GM18868 (cell line): Measurements from ENCODE around the gene TEDC1.

Source experiments
- ATAC-seq: cut with Tn5 transposase; IDR thresholded peaks from one replicate; pipeline ENCODE4 v1.9.1; 2021; ENCODE audit warnings: mild to moderate bottlenecking, moderate library complexity; ENCODE audit not compliant: unreplicated experiment

TEDC1 gene

DNA sequence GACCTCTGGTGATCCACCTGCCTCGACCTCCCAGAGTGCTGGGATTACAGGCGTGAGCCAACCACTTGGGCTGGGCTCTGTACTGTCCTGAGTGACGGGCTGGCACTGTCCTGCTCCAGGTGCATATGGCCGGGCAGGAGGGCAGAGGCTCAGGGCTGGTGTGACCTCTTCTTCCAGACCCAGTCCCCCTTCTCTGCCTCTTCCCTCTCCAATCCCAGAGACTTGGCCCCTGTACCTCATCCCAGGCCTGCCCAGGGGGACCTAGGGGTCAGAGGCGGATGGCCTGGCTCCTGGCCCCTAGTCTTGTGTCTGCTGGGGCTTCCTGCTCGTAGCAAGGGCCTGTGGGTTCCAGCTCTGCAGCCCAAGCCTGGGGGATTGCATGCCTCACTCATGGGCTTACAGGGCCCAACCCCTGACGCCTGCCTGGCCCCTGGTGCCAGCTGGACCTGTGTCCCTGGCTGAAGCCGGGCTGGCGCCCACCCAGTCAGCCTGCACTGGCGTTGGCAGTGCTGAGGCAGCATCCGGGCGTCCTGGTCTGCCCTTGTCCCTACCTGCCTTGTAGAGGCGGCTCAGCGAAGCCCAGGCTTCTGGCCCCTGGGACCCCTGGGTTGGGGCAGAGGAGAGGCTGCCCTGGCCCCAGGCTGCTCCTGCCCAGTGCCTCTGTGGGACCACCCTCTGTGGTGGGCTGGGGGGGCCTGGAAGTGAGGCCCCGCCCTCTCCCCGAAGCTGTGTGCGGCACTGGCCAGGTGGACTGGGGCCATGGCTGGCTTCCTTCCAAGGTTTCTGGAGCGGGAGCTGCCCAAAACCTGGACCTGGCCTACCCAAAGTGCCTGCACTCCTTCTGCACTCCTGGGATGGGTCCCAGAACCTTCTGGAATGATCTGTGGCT lies 4.3 kb downstream of the TEDC1 start:
- no peak for ATAC-seq

DNA sequence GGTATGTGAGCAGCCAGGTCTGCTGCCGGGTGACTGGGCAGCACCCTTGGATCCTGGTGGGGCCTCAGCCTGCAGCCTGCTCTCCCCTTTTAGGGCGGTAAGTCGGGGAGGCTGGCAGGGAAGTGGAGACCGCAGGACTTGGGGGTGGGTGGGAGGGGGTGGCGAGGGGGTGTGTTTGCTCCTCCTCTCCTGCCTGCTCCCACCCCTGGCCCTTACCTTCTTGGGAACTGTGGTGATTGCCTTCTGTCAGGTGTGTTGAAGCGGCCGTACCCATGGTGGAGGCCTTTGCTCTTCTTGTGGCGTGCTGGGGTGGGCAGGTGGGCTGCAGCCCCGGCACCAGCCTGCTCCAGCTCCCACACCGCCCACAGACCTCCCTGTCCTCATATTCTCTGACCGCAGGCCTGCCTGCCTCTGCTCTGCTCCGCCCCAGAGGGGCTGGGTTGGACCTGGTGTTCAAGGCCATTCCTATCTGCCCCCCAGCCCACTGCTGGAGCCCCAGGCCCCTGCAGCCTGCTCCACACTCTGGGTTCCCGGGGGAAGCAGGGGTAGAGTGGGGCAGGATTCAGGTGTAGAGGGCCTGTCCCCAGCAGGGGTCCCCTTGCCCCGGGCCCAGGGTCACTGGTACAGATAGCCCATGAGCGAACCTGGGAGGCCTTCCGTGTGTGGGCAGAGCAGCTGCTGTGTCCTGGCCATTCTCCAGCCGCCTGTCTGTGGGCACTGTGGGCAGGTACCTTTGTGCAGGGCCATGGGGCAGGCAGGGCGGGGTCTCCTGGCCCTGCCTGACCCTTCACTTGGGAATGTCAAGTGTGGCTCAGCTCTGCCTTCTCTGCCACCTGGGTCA lies 5.2 kb downstream of the TEDC1 start:
- no peak for ATAC-seq

DNA sequence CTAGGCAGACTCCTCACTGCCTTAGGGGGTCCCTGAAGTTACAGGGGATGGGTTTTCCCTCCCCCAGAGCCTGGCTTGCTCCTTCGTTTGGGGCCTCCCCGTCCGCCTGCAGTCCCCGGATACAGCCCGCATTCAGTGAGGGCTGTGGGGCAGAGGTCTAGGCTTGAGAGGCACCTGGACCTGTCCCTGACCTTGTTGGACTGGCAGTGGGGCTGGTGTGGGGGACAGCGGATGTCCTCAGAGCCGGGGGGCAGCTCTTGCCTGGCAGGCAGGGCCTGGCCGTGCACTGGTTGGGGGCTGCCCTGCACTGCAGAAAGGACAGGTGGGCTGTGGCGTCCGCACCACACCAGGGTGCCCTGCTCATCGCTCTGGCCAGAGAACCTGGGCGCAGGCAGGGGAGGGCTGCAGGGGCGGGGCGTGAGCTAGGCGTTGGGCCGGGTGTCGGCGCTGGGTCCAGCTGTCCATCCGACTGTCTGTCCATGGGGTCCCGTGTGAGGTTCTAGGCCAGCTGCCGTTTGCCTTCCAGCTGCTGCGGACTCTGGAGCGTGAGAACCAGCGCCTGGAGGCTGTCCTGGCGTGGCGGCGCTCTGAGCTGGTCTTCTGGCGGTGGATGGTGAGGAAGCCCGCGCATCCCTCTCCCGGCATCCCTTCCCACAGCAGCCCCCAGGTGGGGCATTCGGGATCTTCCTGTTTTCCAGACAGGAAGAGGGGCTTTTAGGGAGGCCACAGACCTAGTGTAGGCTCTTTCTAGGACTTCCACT lies 6.0 kb downstream of the TEDC1 start:
- ATAC-seq: no peak

DNA sequence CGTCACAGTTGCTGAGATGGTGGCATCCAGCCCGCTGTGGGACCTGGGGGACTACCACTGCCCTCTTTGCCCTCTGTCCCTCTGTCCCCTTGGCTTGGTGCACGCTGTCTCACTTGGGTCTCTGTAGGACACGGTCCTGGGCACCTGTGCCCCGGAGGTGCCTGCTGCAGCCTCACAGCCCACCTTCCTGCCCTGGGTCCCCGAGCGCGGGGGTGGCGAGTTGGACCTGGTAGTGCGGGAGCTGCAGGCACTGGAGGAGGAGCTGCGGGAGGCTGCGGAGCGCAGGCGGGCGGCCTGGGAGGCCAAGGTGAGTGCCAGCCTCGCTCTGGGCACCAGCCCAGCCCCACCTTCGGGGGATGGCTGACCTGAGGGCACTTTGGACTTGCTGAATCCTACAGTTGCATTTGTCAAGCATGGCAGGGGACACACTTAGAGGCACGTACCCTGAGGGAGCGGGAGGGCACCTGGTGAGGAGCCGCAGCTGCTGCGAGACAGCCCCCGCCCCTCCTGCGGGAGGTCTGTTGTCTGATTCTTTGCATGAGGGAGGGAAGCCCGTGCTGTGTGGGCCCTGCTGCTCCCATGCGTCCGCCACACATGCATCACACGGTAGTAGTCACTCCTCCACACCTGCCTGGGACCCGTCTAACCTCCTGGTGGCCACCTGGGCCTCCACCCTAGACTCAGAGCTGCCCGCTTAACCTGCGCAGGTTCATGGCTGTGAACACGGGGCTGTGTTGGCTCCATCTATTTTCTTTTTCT lies 6.8 kb downstream of the TEDC1 start:
- no peak for ATAC-seq

DNA sequence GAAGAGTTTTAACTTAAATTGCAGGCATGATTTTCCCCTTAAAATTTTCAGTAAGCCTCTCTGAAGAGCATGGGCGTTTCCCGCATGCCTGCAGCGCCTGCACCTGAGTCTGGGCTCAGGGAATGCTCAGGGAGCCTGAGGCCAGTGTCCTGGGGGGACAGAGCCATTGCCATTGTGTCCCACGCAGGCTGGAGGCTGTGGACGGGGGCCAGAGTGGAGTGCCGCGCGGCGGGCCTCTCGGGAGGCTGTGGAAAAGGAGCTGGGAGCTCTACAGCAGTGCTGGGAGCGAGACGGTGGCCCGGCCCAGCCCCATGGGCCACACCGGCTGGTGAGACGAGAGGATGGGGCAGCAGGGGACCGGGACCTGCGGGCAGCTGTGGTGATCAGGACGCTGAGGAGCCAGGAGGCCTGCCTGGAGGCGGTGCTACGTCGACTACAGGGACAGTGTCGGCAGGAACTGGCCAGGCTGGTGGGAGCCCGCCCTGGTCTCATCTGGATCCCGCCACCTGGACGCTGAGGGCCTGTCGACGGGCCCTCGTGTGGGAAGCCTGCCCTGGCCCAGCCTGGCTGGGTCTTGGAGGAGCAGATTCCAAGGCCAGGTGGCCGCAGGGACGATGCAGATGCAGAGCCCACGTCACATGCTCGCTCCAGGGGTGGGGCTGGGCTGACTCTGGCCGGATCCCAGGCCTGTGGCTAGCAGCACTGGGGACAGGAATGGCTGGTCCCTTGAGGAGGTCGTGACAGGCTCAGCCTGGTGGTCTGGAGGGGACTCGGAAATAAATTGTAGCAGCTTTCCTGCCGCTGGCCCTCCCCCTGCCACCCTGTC lies 7.6 kb downstream of the TEDC1 start:
- no peak for ATAC-seq

DNA sequence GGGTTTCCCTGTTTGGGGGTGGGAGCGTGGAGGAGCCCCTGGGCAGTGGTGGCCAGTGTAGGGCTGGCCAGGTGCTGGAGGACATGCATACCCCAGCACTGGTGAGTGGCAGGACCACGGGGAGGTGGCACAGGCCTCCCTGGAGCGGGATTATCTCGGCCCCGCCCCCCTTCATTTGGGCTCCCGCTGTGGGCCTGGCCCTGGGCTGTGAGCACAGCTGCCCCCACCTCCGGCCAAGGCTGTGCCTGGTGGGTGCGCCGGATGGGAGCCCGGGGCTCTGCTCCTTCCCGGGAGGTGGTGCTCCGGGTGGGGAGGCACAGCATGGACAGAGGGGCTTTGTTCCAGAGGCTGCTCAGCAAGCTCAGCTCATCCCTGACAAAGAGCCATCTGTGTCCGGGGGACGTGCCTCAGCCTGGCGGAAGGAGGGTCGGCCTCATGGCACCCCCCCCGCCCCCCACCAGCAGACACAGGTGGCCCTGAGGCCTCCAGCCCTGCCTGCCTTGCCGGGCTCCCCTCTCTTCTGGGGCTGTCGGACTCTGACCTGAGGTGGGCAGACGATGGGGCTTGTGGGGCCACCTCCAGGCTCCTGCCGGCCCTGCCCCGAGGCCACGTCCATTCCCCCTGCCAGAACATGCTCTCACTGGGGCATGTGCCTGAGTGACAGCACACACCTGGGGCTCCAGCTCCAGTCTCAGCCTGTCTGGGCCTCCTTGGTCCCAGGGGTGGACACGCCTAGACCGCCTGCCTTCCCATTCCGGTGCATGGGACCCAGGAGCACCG lies 8.4 kb downstream of the TEDC1 start:
- ATAC-seq: no peak

DNA sequence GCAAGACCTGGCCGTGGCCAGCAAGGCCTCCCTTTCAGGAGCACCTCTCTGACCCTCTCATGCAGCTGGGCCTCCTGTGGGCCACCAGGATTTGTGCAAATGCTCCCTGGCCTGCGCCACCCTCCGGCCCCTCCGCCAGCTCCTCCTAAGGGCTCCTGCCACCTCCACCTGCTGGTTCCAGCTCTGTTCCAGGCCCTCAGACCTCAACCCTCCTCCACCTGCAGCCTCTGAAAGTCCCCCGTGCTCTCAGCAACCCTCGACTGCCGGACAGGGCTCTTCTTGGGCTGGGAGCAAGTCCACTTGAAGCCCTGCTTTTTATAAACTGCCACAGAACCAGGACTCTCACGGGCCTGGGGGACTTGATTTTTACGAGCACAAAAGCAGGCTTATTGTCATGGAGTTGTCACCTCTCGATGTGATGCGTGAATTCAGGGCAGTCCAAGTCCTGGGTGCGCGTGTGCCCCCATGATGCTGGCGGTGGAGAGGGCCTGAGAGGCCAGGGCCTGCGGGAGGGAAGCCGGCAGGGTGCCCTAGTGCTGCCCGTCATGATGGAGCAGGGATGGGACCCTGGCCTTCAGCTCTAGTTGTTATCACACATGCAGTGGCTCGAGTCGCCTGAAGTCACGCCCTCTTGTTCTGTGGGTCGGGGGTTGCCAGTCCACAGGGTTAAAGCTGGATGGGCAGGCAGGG lies 9.1 kb downstream of the TEDC1 start:
- no peak for ATAC-seq

DNA sequence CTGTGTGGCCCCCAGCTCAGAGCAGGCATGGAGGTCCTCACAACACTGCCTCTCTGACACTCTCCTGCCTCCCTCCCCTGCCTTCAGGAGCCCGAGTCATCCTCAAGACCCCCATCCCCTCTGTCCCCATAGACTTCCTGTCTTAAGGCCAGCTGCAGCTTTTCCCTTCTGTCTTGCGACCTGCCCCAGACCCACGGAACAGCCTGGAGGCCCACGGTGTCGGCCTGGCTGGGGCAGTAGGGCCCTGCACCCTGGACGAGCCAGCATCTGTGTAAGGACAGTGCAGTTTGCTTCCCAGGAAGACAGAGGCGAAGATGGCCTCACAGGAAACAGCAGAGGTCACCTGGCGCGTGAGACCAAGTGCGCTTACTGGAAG lies 9.7 kb downstream of the TEDC1 start:
- ATAC-seq: no peak

DNA sequence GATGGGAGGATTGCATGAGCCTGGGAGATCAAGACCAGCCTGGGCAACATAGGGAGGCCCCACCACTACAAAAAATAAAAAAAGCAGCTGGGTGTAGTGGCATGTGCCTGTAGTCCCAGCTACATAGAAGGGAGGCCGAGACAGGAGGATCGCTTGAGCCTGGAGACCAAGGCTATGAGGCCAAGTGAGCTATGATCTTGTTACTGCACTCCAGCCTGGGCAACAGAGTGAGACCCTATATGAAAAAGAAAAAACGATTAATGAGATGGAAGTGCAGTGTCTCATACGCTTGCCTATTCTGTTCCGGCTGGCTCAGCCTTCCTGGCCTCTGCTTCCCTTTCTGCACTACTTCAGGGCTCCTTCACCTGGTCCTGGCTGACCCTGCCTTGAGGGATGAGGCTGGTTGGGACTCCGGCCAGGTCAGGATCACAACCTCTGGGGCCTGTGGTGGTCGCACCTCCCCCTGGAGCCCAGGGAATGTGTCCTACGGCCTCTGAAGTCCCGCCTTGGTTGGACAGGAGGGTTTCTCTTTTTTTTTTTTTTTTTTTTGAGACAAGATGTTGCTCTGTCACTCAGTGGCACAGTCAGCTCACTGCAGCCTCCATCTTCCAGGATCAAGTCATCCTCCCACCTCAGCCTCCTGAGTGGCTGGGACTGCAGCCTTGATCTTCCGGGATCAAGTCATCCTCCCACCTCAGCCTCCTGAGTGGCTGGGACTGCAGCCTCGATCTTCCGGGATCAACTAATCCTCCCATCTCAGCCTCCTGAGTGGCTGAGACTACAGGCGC lies 10.7 kb downstream of the TEDC1 start:
- no peak for ATAC-seq

DNA sequence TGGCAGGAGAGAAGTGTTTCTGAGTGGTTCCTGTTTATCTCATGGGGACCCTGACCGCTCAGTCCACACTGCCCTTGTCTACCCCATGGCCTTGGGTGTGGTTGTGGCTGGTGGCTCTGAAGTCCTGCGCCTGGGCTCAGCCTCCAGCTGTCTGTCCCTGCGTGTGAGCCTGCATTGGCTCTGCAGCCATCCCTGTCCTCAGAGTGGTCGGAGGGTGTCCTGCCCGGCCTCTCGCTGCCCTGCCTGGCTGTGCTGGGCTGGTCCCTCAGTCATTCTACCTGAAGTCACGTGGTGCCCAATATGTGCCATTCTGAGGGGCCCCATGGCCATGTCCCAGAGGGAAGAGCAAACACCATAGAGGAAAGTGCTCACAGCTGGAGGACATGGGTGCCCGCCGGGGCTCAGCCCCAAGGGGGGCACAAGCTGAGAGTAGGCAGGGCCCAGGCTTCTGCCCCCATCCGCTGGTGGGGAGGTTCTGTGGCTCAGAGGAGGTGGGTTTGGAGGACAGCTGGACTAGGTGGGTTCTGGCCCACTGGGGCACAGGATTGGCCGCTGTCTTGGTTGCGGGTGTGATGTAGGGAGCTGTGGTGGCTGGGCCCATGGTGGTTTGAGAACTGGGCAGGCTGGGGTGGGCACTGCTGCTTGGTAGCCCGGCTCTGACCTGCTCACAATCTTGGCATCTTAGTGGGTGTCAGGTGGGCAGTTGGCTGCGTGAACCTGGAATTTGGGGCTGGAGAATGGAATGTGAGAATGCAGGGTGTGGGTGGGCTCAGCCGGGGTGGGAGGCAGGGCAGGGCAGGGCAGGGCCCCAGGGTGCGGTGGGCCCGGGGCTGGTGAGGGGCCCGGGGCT lies 11.6 kb downstream of the TEDC1 start:
- ATAC-seq: no peak

DNA sequence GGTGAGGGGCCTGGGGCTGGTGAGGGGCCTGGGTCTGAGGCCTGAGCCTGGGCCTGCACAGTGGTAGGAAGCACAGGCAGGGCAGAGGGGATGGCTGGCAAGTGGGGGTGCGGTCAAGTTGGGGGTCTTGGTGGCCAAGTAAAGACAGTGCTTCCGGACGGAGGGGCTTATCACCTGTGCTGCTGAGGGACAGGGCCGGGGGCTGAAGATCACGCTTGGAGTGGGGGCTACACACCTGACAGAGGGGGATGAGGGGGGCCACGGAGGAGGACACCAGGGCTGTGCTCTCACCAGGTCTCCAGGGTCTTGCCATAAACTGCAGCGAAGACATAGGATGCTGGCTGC lies 12.2 kb downstream of the TEDC1 start:
- no peak for ATAC-seq

DNA sequence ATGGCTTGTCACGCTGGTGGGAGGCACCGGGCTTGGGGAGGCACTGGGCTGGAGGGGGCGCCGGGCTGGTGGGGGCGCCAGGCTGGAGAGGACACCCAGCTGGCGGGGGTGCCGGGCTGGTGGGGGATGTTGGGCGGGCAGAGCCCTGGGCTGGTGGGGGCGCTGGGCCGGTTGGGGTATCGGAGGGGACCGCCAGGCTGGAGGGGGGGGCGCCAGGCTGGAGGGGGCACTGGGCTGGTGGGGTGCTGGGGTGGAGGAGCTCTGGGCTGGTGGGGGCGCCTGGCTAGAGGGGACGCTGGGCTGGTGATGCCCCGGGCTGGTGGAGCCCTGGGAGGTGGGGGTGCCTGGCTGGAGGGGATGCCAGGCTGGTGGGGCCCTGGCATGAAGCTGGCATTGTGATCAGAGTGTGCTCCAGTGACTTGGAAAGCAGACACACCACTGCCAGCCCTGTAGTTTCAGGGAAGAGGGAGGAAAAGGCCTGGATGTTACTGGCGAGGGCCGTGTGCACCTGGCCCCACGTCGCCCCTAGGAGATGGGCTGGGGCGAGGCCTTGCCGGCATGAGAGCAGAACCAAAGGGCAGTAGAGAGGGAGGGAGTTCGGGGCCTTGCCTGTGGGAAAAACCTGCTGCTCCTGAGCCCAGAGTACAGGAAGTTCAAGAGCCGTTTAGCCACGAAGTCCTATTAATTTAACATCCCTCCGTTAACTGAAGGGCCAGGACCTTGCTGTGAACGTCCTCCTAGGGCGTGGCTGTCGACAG lies 13.1 kb downstream of the TEDC1 start:
- no peak for ATAC-seq

DNA sequence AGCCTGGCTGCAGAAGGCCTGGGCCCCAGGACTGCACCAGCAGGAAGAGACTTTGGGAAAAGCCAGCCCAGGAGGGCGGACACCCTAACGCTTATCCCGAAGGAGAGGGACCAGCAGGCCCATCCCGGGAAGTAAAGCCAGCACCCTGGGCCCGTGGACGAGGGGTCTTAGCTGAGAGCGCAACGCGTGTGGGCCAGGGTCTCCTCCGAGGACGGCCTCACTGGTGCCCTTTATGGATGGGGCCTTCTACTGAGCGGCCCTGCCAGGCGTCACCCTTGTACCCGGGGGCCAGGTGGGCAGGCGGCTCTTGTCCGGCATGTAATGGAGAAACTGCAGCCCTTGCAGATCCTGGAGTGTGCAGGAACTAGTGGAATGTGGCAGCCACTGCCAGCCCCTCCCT lies 14.1 kb downstream of the TEDC1 start:
- no peak for ATAC-seq

DNA sequence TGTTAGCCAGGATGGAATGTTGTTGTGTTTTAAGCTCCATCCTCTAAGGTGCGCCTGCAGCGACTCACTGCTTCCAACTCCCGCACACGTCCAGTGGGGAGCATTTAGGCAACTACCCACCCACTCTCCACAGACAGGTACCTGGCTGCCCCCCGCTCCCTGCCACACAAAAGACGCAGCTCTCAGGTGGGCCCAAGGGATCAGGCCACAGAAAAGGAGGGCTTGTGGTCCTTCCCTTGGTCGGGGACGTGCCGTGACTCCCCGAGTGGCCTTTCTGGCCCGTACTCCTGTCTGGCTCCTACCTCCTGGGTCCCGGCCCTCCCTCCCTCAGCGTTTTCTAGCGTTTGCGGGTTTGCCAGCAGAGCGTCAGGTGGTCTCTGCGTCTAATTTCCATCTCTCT lies 16.2 kb downstream of the TEDC1 start:
- no peak for ATAC-seq

DNA sequence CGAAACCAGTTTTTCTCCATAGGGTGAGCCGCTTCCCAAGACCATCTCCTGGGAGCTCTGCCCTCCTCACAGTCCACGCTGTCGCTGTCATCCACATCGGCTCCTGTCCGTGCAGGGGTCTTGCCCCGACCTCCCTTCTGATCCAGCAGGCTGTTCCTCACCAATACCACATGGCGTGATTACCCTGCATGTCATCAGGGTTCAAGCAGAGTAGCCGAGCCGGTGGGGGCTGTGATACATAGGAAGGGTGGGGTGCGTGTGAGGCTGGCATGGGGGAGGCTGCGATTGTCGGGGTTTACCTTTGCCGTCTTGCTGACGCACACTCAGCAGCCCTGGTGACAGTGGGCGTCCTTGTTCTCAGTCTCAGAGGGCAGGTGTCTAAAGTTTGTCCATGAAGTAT lies 17.0 kb downstream of the TEDC1 start:
- no peak for ATAC-seq

DNA sequence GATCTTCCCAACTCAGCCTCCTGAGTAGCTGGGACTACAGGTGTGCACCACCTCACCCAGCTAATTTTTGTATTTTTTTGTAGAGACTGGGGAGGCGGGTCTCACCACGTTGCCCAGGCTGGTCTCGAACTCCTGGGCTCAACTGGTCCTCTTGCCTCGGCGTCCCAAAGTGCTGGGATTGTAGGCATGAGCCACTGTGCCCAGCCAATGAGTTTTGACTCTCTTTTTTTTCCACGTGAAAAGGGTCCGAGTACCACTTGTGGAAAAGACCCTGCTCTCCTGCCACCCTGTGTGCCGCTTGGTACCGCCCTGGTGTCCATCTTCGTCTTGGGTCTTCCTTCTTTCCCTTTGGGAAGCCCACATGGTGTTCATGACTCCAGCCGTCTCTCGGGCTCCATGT lies 17.6 kb downstream of the TEDC1 start:
- ATAC-seq: no peak
